CD4-positive, alpha-beta memory T cell (primary cell): ENCODE data around the gene TNFRSF21. TPM values are rescaled to one million over a fixed set of nuclear protein-coding genes. Genes with fewer than 3 reads are reported as not detected.

Experiments used
- CTCF ChIA-PET: fragments of 350-600 bp; sonication (Branson Sonifier 250); formaldehyde crosslinking; loops from one replicate; lab custom pipeline; 2021; ENCODE audit warnings: inconsistent platforms; ENCODE audit not compliant: partially characterized antibody; lab: Charles Lee
- POLR2A ChIA-PET: fragments of 350-600 bp; sonication (Branson Sonifier 250); formaldehyde crosslinking; loops from one replicate; lab custom pipeline; 2021; ENCODE audit not compliant: partially characterized antibody; lab: Charles Lee
- DNase-seq, 5 donors: peaks; one replicate each; pipeline versions ENCODE4 v3.0.0 to v3.0.0-alpha.2; 2020 to 2022; ENCODE audit warnings: mixed read lengths in 1 of 5
- H3K27ac ChIP-seq: one replicate; pipeline ENCODE4 v1.7.0; 2013; ENCODE audit warnings: low read depth, low read length
- H3K27me3 ChIP-seq: 2 replicates; pipeline ENCODE4 v1.7.0; 2013; ENCODE audit warnings: mild to moderate bottlenecking, low read length, moderate library complexity; ENCODE audit not compliant: insufficient read depth
- H3K36me3 ChIP-seq: 2 replicates; pipeline ENCODE4 v1.7.0; 2013; ENCODE audit warnings: mild to moderate bottlenecking, low read length, moderate library complexity; ENCODE audit not compliant: insufficient read depth
- H3K4me1 ChIP-seq: 2 replicates; pipeline ENCODE4 v1.7.0; 2013; ENCODE audit warnings: mild to moderate bottlenecking, low read length, moderate library complexity; ENCODE audit not compliant: insufficient read depth
- H3K4me3 ChIP-seq, 2 donors: one replicate each; pipeline ENCODE4 v1.7.0; 2013; ENCODE audit warnings: low read length in 2 of 2, mild to moderate bottlenecking in 1 of 2
- H3K9me3 ChIP-seq, 2 donors: one replicate each; pipeline ENCODE4 v1.7.0; 2013; ENCODE audit warnings: low read length in 2 of 2, control low read depth in 1 of 2; ENCODE audit not compliant: control insufficient read depth in 1 of 2
- H3K27ac Mint-ChIP-seq, 7 donors: one replicate each; pipeline ENCODE4 v1.8.0; 2020 to 2021; ENCODE audit warnings: mixed read lengths in 7 of 7, mild to moderate bottlenecking in 6 of 7, inconsistent platforms in 3 of 7, moderate library complexity in 3 of 7
- H3K27me3 Mint-ChIP-seq, 2 donors: one replicate each; pipeline ENCODE4 v1.8.0; 2020 to 2021; ENCODE audit warnings: mixed read lengths in 2 of 2
- H3K36me3 Mint-ChIP-seq, 2 donors: one replicate each; pipeline ENCODE4 v1.8.0; 2020 to 2021; ENCODE audit warnings: mixed read lengths in 2 of 2, inconsistent platforms in 1 of 2, mild to moderate bottlenecking in 1 of 2
- H3K4me1 Mint-ChIP-seq, 4 donors: one replicate each; pipeline ENCODE4 v1.8.0; 2020 to 2021; ENCODE audit warnings: mixed read lengths in 4 of 4, mild to moderate bottlenecking in 1 of 4
- H3K4me3 Mint-ChIP-seq, 8 donors: one replicate each; pipeline ENCODE4 v1.8.0; 2020 to 2021; ENCODE audit warnings: mixed read lengths in 8 of 8, mild to moderate bottlenecking in 7 of 8, moderate library complexity in 6 of 8, inconsistent platforms in 3 of 8
- H3K9me3 Mint-ChIP-seq, 8 donors: one replicate each; pipeline ENCODE4 v1.8.0; 2020 to 2021; ENCODE audit warnings: mixed read lengths in 8 of 8, mild to moderate bottlenecking in 5 of 8, inconsistent platforms in 3 of 8, moderate library complexity in 1 of 8
- intact Hi-C: fragments of 100-400 bp; cut with micrococcal nuclease; formaldehyde crosslinking; loops from one replicate; pipeline ENCODE4 v1.15.1; 2023
- polyA plus RNA-seq, 2 donors: library from polyadenylated mRNA; unstranded; fragments of 300-500 nt; fragmentation: Illumina TruSeq; gene quantifications; one replicate each; pipeline ENCODE4 v1.2.3, GENCODE V29; 2021
- total RNA-seq, 2 experiments: library from RNA; stranded (reverse); gene quantifications; one replicate each; pipeline ENCODE4 v1.2.3, GENCODE V29; 2021

Gene TNFRSF21
- total and polyA plus RNA-seq, 4 experiments from 2014 or later = 0.19 to 0.23 TPM; not detected in 2

DNA sequence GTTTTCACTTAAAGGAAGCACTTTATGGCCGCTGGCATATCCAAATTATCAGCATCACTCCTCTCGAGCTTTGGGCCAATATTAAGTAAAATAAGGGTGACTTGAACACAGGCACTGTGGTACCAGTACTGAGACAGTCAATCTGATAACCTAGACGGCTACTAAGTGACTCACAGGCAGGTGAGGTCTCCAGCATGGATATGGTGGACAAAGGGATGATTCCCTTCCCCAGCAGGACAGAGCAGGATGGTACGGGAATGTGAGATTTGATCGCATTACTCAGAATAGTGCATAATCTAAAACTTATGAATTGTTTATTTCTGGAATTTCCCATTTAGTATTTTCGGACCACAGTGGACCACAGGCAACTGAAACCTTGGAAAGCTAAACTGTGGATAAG lies 55.7 kb downstream of the TNFRSF21 start:
- H3K27ac Mint-ChIP-seq = no peak overlapping the region

DNA sequence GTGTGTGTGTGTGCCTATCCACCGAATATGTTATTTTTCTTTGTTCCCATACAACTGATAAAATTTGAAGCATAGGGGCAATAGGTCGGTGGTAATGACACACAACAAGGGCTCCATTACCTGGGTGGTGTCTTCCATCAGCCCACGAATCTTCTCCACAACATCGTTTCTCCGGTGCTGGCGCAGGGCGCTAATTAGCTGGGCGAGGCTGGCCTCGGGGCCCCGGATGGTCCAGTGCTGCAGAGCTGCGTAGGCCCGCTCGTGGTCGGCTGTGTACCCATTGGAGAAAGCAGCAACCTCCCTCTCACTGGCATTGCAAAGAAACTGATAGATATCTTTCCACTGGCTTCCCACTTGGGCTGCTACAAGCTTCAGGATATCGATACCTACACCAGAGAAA lies 56.6 kb downstream of the TNFRSF21 start:
- Mint-ChIP-seq H3K27ac (no peak overlapping the region), H3K4me3 (no peak overlapping the region), H3K9me3 (no peaks in the 10 kb centered on the region), H3K4me1 (no peaks in the 10 kb centered on the region), H3K27me3 (peaks cover 4% of the 10 kb centered on the region in 2 donors), H3K36me3 (no peaks in the 10 kb centered on the region)
- Histone ChIP-seq H3K9me3 (no peaks in the 10 kb centered on the region), H3K36me3 (no peaks in the 10 kb centered on the region), H3K4me3 (no peak overlapping the region), H3K4me1 (no peaks in the 10 kb centered on the region), H3K27ac (no peak overlapping the region), H3K27me3 (no peaks in the 10 kb centered on the region)
- CTCF ChIA-PET = no interaction called here
- POLR2A ChIA-PET = no interaction called here
- DNase-seq = no peak
- intact Hi-C loops = no loop called here

More for the DNA sequence above, 55.7 kb downstream of the TNFRSF21 start:
- Mint-ChIP-seq H3K9me3 (no peaks in the 10 kb centered on the region), H3K27me3 (peaks cover 2 to 4% of the 10 kb centered on the region in 2 donors), H3K4me3 (no peak overlapping the region), H3K36me3 (no peaks in the 10 kb centered on the region), H3K4me1 (no peaks in the 10 kb centered on the region)
- H3K4me1 ChIP-seq = no peaks in the 10 kb centered on the region
- POLR2A ChIA-PET = no interaction called here
- CTCF ChIA-PET = no interaction called here
- no peaks in the 10 kb centered on the region for H3K9me3 ChIP-seq
- H3K4me3 ChIP-seq = no peak overlapping the region
- H3K27ac ChIP-seq = no peak overlapping the region
- no peaks in the 10 kb centered on the region for H3K27me3 ChIP-seq
- no peak for DNase-seq
- intact Hi-C loops = no loop called here
- H3K36me3 ChIP-seq = no peaks in the 10 kb centered on the region

DNA sequence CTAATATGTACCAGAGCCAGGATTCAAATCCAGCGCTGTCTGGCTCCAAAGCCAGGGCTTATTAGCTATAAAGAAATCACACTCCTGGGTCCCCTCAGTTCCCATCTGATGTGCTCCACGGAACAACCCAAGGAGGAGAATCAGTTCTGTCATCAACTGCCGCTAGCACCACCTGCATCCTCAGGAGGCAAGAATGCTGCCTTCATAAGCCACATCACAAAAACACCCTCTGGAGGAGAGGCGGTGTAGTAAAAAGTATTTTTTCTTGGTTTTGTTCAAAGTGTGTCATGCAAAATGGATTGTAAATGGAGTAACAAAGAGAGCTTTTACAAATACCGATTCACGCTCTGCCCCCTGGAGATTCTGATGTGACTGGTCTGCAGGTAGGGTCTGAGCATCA lies 57.1 kb downstream of the TNFRSF21 start:
- H3K27ac Mint-ChIP-seq = no peak overlapping the region
- Histone ChIP-seq H3K9me3 (no peaks in the 10 kb centered on the region), H3K27ac (no peak overlapping the region), H3K4me3 (no peak overlapping the region), H3K4me1 (no peaks in the 10 kb centered on the region), H3K27me3 (no peaks in the 10 kb centered on the region), H3K36me3 (no peaks in the 10 kb centered on the region)
- no peaks in the 10 kb centered on the region for H3K9me3 Mint-ChIP-seq
- DNase-seq = no peak
- CTCF ChIA-PET = no interaction called here
- H3K4me1 Mint-ChIP-seq = no peaks in the 10 kb centered on the region
- intact Hi-C loops = no loop called here
- no peaks in the 10 kb centered on the region for H3K36me3 Mint-ChIP-seq
- peaks cover 3 to 4% of the 10 kb centered on the region in 2 donors for H3K27me3 Mint-ChIP-seq
- H3K4me3 Mint-ChIP-seq = no peak overlapping the region
- POLR2A ChIA-PET = no interaction called here

DNA sequence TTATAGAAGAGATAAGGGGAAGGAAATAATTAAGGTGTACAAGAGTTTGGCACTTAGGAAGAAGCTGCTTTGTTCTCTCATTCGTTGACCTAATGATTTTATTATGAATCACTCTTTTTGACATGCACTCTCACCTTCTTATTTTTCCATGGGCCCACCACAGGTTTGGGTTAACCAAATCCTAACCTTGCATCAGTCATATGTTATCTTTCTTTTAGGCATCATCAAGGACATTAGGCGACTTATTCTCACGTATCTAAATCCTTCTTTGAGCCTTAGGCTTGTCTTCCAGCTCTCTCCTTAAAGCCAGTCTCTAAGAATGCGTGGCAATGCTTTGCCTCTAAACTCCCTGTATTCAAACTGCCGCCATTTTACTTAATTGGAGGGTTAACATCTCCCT lies 58.3 kb downstream of the TNFRSF21 start:
- no peaks in the 10 kb centered on the region for H3K27me3 ChIP-seq
- peaks cover 0 to 2% (median under 1%) of the 10 kb centered on the region in 4 donors for H3K4me1 Mint-ChIP-seq
- H3K27ac ChIP-seq = no peak overlapping the region
- H3K27ac Mint-ChIP-seq = no peak overlapping the region
- H3K36me3 ChIP-seq = no peaks in the 10 kb centered on the region
- H3K4me3 Mint-ChIP-seq = no peak overlapping the region
- POLR2A ChIA-PET = no interaction called here
- no peaks in the 10 kb centered on the region for H3K9me3 Mint-ChIP-seq
- no peaks in the 10 kb centered on the region for H3K4me1 ChIP-seq
- no peaks in the 10 kb centered on the region for H3K36me3 Mint-ChIP-seq
- intact Hi-C loops = no loop called here
- no peak overlapping the region for H3K4me3 ChIP-seq
- H3K9me3 ChIP-seq = no peaks in the 10 kb centered on the region
- CTCF ChIA-PET = no interaction called here
- no peak for DNase-seq
- H3K27me3 Mint-ChIP-seq = peaks cover 3 to 4% of the 10 kb centered on the region in 2 donors

DNA sequence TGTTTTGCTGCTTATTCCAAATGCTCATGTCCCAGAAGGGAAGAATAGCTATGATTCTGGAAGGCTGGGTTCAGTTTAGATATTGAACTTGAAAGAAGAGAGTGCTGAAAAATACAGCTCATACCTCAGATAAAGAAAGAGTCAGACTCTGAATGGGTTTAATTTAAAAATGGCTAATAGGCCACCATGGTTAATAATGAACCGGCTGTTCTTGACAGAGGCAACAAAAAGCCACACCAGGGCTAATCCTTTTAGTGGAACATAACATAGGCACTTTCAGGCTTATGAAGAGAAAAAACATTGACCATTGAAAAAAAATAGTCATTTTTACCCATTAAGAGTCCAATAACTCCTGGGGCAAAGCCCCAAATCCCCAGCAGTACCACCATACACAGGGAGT lies 59.4 kb downstream of the TNFRSF21 start:
- no peak for DNase-seq
- H3K4me1 Mint-ChIP-seq = peaks cover 0 to 4% (median 2%) of the 10 kb centered on the region in 4 donors
- H3K4me1 ChIP-seq = no peaks in the 10 kb centered on the region
- intact Hi-C loops = no loop called here
- no peak overlapping the region for H3K27ac Mint-ChIP-seq
- peaks cover 3 to 4% of the 10 kb centered on the region in 2 donors for H3K27me3 Mint-ChIP-seq
- H3K36me3 ChIP-seq = no peaks in the 10 kb centered on the region
- H3K27me3 ChIP-seq = no peaks in the 10 kb centered on the region
- H3K4me3 Mint-ChIP-seq = no peak overlapping the region
- H3K4me3 ChIP-seq = no peak overlapping the region
- ChIA-PET POLR2A (no interaction called here), CTCF (no interaction called here)
- no peaks in the 10 kb centered on the region for H3K9me3 Mint-ChIP-seq
- no peaks in the 10 kb centered on the region for H3K36me3 Mint-ChIP-seq
- H3K9me3 ChIP-seq = no peaks in the 10 kb centered on the region
- H3K27ac ChIP-seq = no peak overlapping the region

DNA sequence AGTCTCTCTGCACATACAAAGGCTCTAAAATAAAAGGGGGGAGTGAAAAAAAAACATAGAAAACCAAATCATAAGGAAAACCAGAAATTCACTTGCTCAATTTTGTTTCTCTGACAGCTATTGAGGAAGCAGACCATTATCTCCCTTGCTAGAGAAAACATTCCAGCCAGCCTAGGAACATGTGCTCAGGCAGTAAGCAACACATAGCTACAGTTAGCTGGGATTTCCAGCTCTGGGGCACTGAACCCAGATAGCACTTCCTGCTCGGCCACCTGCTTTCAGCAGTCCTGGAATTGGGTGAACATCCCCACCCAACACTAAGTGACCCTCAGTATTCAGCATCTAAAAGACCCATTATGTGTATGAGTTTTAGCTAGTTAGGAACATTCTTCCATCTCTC lies 61.3 kb downstream of the TNFRSF21 start:
- no peaks in the 10 kb centered on the region for H3K27me3 ChIP-seq
- Mint-ChIP-seq H3K4me3 (no peak overlapping the region), H3K9me3 (no peaks in the 10 kb centered on the region), H3K27ac (no peak overlapping the region), H3K36me3 (no peaks in the 10 kb centered on the region), H3K4me1 (peaks cover 0 to 8% (median 2%) of the 10 kb centered on the region in 4 donors), H3K27me3 (peaks cover 3 to 4% of the 10 kb centered on the region in 2 donors)
- H3K27ac ChIP-seq = no peak overlapping the region
- CTCF ChIA-PET = no interaction called here
- H3K4me3 ChIP-seq = no peak overlapping the region
- DNase-seq = no peak
- intact Hi-C loops = no loop called here
- no peaks in the 10 kb centered on the region for H3K4me1 ChIP-seq
- no peaks in the 10 kb centered on the region for H3K36me3 ChIP-seq
- POLR2A ChIA-PET = no interaction called here
- no peaks in the 10 kb centered on the region for H3K9me3 ChIP-seq

DNA sequence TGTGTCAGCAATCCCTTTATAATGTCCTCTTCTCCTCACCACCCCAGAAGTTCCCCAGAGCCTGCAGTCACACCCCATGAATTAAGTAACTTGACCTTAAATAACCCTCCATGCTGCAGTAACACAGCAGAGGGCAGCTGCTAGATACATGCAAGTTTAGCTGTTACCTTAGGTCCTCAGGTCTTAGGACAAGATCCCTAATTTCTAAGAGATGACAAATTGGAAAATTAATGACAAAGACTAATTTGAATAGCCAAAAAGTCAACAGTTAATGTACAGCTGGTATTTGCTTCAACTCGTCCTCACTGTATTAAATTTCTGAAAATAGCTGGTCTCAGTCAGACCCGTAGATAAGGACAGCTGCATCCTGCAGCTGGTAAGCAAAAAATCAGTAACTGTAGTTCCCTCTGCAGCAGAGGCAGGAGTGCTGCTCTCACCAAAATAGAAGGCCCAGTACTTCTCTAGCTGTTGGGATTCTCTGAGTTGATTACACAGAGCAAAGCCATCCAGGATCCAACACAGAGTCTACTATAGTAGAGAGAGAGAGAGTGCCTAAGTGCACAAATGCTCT lies 62.4 kb downstream of the TNFRSF21 start:
- Histone ChIP-seq H3K4me3 (no peak overlapping the region), H3K27me3 (no peaks in the 10 kb centered on the region), H3K4me1 (no peaks in the 10 kb centered on the region), H3K9me3 (no peaks in the 10 kb centered on the region), H3K27ac (no peak overlapping the region), H3K36me3 (no peaks in the 10 kb centered on the region)
- peaks cover 2 to 13% (median 3%) of the 10 kb centered on the region in 4 donors for H3K4me1 Mint-ChIP-seq
- H3K36me3 Mint-ChIP-seq = no peaks in the 10 kb centered on the region
- H3K4me3 Mint-ChIP-seq = no peak overlapping the region
- no peak for DNase-seq
- H3K27me3 Mint-ChIP-seq = peaks cover 3 to 4% of the 10 kb centered on the region in 2 donors
- ChIA-PET CTCF (no interaction called here), POLR2A (no interaction called here)
- intact Hi-C loops = no loop called here
- no peak overlapping the region for H3K27ac Mint-ChIP-seq
- no peaks in the 10 kb centered on the region for H3K9me3 Mint-ChIP-seq

DNA sequence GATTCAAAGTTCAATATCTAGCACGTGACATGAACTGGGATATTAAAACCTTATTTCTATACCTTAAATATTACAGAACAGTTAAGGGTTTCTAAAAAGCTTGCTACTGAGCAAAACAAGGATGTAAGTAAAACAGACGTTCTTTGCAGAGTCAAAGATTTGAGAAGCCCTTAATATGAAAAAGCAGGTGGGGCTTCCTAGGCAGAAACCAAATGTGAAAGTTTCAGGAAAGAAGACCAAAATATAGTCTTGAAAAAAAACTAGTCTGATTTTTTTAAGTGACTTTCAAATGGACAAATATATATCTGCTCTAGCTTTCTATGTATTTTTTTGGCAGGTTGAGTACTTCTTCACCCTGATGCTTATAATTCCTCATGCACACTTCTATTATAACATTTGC lies 63.2 kb downstream of the TNFRSF21 start:
- H3K9me3 Mint-ChIP-seq = no peaks in the 10 kb centered on the region
- Histone ChIP-seq H3K27me3 (no peaks in the 10 kb centered on the region), H3K27ac (no peak overlapping the region), H3K36me3 (no peaks in the 10 kb centered on the region), H3K4me3 (no peak overlapping the region), H3K9me3 (no peaks in the 10 kb centered on the region), H3K4me1 (peaks cover 7% of the 10 kb centered on the region)
- intact Hi-C loops = no loop called here
- ChIA-PET POLR2A (no interaction called here), CTCF (no interaction called here)
- no peak for DNase-seq
- no peak overlapping the region for H3K4me3 Mint-ChIP-seq
- H3K4me1 Mint-ChIP-seq = peaks cover 3 to 21% (median 8%) of the 10 kb centered on the region in 4 donors
- peaks cover 3 to 4% of the 10 kb centered on the region in 2 donors for H3K27me3 Mint-ChIP-seq
- no peak overlapping the region for H3K27ac Mint-ChIP-seq
- no peaks in the 10 kb centered on the region for H3K36me3 Mint-ChIP-seq
